D341Med (cell line): Measurements from ENCODE around the gene NUDT4B.
"Not testable (repeated sequence)": the region's sequence is repeated elsewhere in the genome, so short reads cannot be mapped to it uniquely, and the experiment has no call there.

Experiments
- DNase-seq: peaks from one replicate; pipeline ENCODE4 v3.0.0; 2012; ENCODE audit warnings: low spot score

NUDT4B gene

GRCh38 chr1:148748563-148749334, at the start of gene NUDT4B:
Gene NUDT4B (plus strand): TSS chr1:148748774. CDS start chr1:148748953, 179 bp downstream.
- DNase-seq, result not testable (repeated sequence)

GRCh38 chr1:148699357-148699756, 49.2 kb upstream of the NUDT4B start:
- not testable (repeated sequence) for DNase-seq

- DNase-seq, result not testable (repeated sequence)
Measured at GRCh38 chr1:148702242-148702641, 46.3 kb upstream of the NUDT4B start.

- not testable (repeated sequence) for DNase-seq
Measured at GRCh38 chr1:148703973-148704591, 44.5 kb upstream of the NUDT4B start.

GRCh38 chr1:148705316-148705948, 43.1 kb upstream of the NUDT4B start:
- not testable (repeated sequence) for DNase-seq

- DNase-seq, result not testable (repeated sequence)
Measured at GRCh38 chr1:148708779-148709333, 39.7 kb upstream of the NUDT4B start.

- DNase-seq, result not testable (repeated sequence)
Measured at GRCh38 chr1:148710772-148711523, 37.6 kb upstream of the NUDT4B start.

GRCh38 chr1:148712353-148712752, 36.2 kb upstream of the NUDT4B start:
- DNase-seq, result not testable (repeated sequence)

GRCh38 chr1:148715518-148715917, 33.1 kb upstream of the NUDT4B start:
- DNase-seq, result not testable (repeated sequence)

- DNase-seq, result not testable (repeated sequence)
Measured at GRCh38 chr1:148716966-148717520, 31.5 kb upstream of the NUDT4B start.

- not testable (repeated sequence) for DNase-seq
Measured at GRCh38 chr1:148720918-148721317, 27.7 kb upstream of the NUDT4B start.

GRCh38 chr1:148722758-148723157, 25.8 kb upstream of the NUDT4B start:
- not testable (repeated sequence) for DNase-seq

- not testable (repeated sequence) for DNase-seq
Measured at GRCh38 chr1:148723515-148723914, 25.1 kb upstream of the NUDT4B start.

- DNase-seq, result not testable (repeated sequence)
Measured at GRCh38 chr1:148724872-148725271, 23.7 kb upstream of the NUDT4B start.

GRCh38 chr1:148727862-148728261, 20.7 kb upstream of the NUDT4B start:
- DNase-seq, result not testable (repeated sequence)

- not testable (repeated sequence) for DNase-seq
Measured at GRCh38 chr1:148729128-148729527, 19.4 kb upstream of the NUDT4B start.

- not testable (repeated sequence) for DNase-seq
Measured at GRCh38 chr1:148729541-148729940, 19.0 kb upstream of the NUDT4B start.

GRCh38 chr1:148732277-148732676, 16.3 kb upstream of the NUDT4B start:
- DNase-seq, result not testable (repeated sequence)

- not testable (repeated sequence) for DNase-seq
Measured at GRCh38 chr1:148733585-148734310, 14.8 kb upstream of the NUDT4B start.

- DNase-seq, result not testable (repeated sequence)
Measured at GRCh38 chr1:148734311-148734662, 14.3 kb upstream of the NUDT4B start.

GRCh38 chr1:148735538-148735937, 13.0 kb upstream of the NUDT4B start:
- not testable (repeated sequence) for DNase-seq
